NB4 (cell line): ENCODE measurements around the gene SLC35G6.

ENCODE experiments used
- POLR2A ChIP-seq: IDR thresholded peaks from 2 replicates; pipeline ENCODE4 v1.6.1; 2011; ENCODE audit warnings: mild to moderate bottlenecking; ENCODE audit not compliant: insufficient read length; ENCODE audit errors: extremely low read depth
- TF ChIP-seq, protein P1 (sequence below): IDR thresholded peaks from one replicate; pipeline ENCODE4 v1.5.1; 2012; ENCODE audit warnings: low read depth, low read length

DNA sequence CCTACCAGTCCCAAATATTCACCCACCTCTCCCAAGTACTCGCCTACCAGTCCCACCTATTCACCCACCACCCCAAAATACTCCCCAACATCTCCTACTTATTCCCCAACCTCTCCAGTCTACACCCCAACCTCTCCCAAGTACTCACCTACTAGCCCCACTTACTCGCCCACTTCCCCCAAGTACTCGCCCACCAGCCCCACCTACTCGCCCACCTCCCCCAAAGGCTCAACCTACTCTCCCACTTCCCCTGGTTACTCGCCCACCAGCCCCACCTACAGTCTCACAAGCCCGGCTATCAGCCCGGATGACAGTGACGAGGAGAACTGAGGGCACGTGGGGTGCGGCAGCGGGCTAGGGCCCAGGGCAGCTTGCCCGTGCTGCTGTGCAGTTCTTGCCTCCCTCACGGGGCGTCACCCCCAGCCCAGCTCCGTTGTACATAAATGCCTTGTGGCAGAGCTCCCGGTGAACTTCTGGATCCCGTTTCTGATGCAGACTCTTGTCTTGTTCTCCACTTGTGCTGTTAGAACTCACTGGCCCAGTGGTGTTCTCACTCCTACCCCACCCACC is 32.7 kb downstream of the SLC35G6 start:
- TF ChIP-seq, protein P1, sequence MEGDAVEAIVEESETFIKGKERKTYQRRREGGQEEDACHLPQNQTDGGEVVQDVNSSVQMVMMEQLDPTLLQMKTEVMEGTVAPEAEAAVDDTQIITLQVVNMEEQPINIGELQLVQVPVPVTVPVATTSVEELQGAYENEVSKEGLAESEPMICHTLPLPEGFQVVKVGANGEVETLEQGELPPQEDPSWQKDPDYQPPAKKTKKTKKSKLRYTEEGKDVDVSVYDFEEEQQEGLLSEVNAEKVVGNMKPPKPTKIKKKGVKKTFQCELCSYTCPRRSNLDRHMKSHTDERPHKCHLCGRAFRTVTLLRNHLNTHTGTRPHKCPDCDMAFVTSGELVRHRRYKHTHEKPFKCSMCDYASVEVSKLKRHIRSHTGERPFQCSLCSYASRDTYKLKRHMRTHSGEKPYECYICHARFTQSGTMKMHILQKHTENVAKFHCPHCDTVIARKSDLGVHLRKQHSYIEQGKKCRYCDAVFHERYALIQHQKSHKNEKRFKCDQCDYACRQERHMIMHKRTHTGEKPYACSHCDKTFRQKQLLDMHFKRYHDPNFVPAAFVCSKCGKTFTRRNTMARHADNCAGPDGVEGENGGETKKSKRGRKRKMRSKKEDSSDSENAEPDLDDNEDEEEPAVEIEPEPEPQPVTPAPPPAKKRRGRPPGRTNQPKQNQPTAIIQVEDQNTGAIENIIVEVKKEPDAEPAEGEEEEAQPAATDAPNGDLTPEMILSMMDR, result no peak
- TF ChIP-seq POLR2A, result no peak
